Progenitor cell of endocrine pancreas (in vitro differentiated cells): Measurements from ENCODE around the gene ARG2. TPM values are rescaled to one million over a fixed set of nuclear protein-coding genes. Genes with fewer than 3 reads are reported as not detected.

Experiments used
- DNase-seq: peaks from one replicate; pipeline ENCODE4 v3.0.0; 2021; ENCODE audit warnings: low spot score; ENCODE audit not compliant: unreplicated experiment
- H3K27ac Mint-ChIP-seq: 2 replicates; pipeline ENCODE4 v1.8.0; 2021; ENCODE audit warnings: mild to moderate bottlenecking, moderate library complexity, mixed read lengths
- H3K27me3 Mint-ChIP-seq: 2 replicates; pipeline ENCODE4 v1.8.0; 2021; ENCODE audit warnings: mixed read lengths
- H3K36me3 Mint-ChIP-seq: 2 replicates; pipeline ENCODE4 v1.8.0; 2022; ENCODE audit warnings: mixed read lengths; ENCODE audit not compliant: insufficient read depth
- H3K4me1 Mint-ChIP-seq: 2 replicates; pipeline ENCODE4 v1.8.0; 2021; ENCODE audit warnings: low read depth, mixed read lengths
- H3K4me3 Mint-ChIP-seq: 2 replicates; pipeline ENCODE4 v1.8.0; 2021; ENCODE audit warnings: low read depth, mild to moderate bottlenecking, moderate library complexity, mixed read lengths
- H3K9me3 Mint-ChIP-seq: 2 replicates; pipeline ENCODE4 v1.8.0; 2021; ENCODE audit warnings: low read depth, mixed read lengths
- total RNA-seq: library from RNA; stranded (reverse); gene quantifications from 2 replicates; pipeline ENCODE4 v1.2.1, GENCODE V29; 2021
- TF ChIP-seq, protein P1 (sequence below): fragments of 200-600 bp; sonication (generic); IDR thresholded peaks from one replicate; pipeline ENCODE4 v1.5.0; 2021; ENCODE audit warnings: antibody characterized with exemption, mild to moderate bottlenecking; ENCODE audit not compliant: unreplicated experiment

Gene ARG2
- total RNA-seq, 1 donor from 2014 or later, result 25.1 TPM

DNA sequence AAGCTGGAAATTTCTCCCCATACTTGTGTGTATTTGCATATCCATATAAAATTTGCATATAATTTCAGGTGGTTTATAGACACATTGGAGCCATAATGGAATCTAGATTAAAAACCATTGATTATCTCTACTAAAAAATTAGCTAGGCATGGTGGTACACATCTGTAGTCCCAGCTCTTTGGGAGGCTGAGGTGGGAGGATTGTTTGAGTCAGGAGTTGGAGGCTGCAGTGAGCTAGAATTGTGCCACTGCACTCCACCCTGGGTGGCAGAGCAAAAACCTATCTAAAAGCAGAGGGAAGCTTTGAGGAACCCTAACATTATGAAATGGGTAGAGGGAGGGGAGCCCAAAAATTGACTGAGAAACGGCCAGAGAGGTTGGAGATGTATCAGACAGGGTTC lies 78.5 kb downstream of the ARG2 start:
- Mint-ChIP-seq H3K4me1 (peaks cover 12% of the 10 kb centered on the region), H3K27ac (no peak overlapping the region), H3K36me3 (no peaks in the 10 kb centered on the region), H3K27me3 (peaks cover 2% of the 10 kb centered on the region), H3K9me3 (no peaks in the 10 kb centered on the region), H3K4me3 (no peak overlapping the region)
- TF ChIP-seq, protein P1, sequence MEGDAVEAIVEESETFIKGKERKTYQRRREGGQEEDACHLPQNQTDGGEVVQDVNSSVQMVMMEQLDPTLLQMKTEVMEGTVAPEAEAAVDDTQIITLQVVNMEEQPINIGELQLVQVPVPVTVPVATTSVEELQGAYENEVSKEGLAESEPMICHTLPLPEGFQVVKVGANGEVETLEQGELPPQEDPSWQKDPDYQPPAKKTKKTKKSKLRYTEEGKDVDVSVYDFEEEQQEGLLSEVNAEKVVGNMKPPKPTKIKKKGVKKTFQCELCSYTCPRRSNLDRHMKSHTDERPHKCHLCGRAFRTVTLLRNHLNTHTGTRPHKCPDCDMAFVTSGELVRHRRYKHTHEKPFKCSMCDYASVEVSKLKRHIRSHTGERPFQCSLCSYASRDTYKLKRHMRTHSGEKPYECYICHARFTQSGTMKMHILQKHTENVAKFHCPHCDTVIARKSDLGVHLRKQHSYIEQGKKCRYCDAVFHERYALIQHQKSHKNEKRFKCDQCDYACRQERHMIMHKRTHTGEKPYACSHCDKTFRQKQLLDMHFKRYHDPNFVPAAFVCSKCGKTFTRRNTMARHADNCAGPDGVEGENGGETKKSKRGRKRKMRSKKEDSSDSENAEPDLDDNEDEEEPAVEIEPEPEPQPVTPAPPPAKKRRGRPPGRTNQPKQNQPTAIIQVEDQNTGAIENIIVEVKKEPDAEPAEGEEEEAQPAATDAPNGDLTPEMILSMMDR, result no peak
- no peak for DNase-seq

Other genes starting within 250 kb of the ARG2 start
- gene PLEK2, start 207.8 kb upstream of the ARG2 start, total RNA-seq, result 0.67 and 0.89 TPM in 2 replicates
- 1.7 and 1.8 TPM in 2 replicates for gene TMEM229B, start 131.2 kb upstream of the ARG2 start, total RNA-seq
- gene PLEKHH1, start 86.6 kb upstream of the ARG2 start, total RNA-seq, result 119 and 127 TPM in 2 replicates
- gene PIGH, start 19.7 kb upstream of the ARG2 start, total RNA-seq, result 18.9 and 22.0 TPM in 2 replicates
- 88.5 and 99.0 TPM in 2 replicates for gene VTI1B, start 54.7 kb downstream of the ARG2 start, total RNA-seq
- 99.9 and 103 TPM in 2 replicates for gene RDH11, start 75.8 kb downstream of the ARG2 start, total RNA-seq
- gene RDH12, start 82.0 kb downstream of the ARG2 start, total RNA-seq, result 1.7 and 2.4 TPM in 2 replicates
- gene ZFYVE26, start 196.7 kb downstream of the ARG2 start, total RNA-seq, result 33.9 and 34.8 TPM in 2 replicates
- 24.7 and 24.9 TPM in 2 replicates for gene RAD51B, start 199.9 kb downstream of the ARG2 start, total RNA-seq